Chondrocyte (in vitro differentiated cells): ENCODE results near the gene DLG2. TPM values are rescaled to one million over a fixed set of nuclear protein-coding genes. Genes with fewer than 3 reads are reported as not detected.

ENCODE experiments used
- DNase-seq: peaks from one replicate; pipeline ENCODE4 v3.0.0; 2021; ENCODE audit warnings: mixed read lengths, low spot score
- H3K27ac Mint-ChIP-seq: one replicate; pipeline ENCODE4 v1.8.0; 2021; ENCODE audit warnings: mild to moderate bottlenecking, moderate library complexity, mixed read lengths; ENCODE audit not compliant: unreplicated experiment
- H3K27me3 Mint-ChIP-seq: 2 replicates; pipeline ENCODE4 v1.8.0; 2021; ENCODE audit warnings: low read depth, mixed read lengths
- H3K36me3 Mint-ChIP-seq: 2 replicates; pipeline ENCODE4 v1.8.0; 2021; ENCODE audit warnings: low read depth, mixed read lengths
- H3K4me1 Mint-ChIP-seq: 2 replicates; pipeline ENCODE4 v1.8.0; 2021; ENCODE audit warnings: low read depth, mild to moderate bottlenecking, mixed read lengths
- H3K4me3 Mint-ChIP-seq: one replicate; pipeline ENCODE4 v1.8.0; 2021; ENCODE audit warnings: mild to moderate bottlenecking, moderate library complexity, mixed read lengths; ENCODE audit not compliant: unreplicated experiment
- H3K9me3 Mint-ChIP-seq: 2 replicates; pipeline ENCODE4 v1.8.0; 2021; ENCODE audit warnings: low read depth, mixed read lengths
- total RNA-seq: library from RNA; stranded (reverse); gene quantifications from 3 replicates; pipeline ENCODE4 v1.2.1, GENCODE V29; 2021
- TF ChIP-seq, protein P1 (sequence below): fragments of 200-600 bp; sonication (generic); IDR thresholded peaks from 2 replicates; pipeline ENCODE4 v1.5.0; 2021; ENCODE audit warnings: antibody characterized with exemption, mild to moderate bottlenecking, moderate library complexity

The DLG2 gene
- total RNA-seq, 1 donor from 2014 or later, result 1.3 TPM

DNA sequence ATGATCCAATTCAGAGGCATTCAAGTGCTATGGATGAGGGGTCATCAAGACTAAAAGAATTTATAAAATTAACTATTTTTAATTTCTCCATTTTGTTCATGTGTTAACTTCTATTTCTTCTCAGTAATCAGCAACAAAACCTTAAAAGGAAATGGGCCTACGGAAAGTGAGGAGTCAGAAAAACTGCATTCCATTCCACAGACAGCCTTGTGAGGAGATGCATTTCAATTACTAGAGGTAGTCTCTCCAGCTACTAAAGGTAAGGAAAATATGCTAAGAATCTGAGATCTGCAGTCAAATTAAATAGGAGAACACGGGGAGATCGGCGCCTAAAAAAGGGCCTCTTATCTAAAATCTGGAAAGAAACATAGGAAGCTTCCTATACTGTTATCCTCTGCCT, 661.7 kb downstream of the DLG2 start:
- no peak overlapping the region for H3K27ac Mint-ChIP-seq
- H3K27me3 Mint-ChIP-seq, result peaks cover 16% of the 10 kb centered on the region
- DNase-seq, result no peak
- TF ChIP-seq, protein P1, sequence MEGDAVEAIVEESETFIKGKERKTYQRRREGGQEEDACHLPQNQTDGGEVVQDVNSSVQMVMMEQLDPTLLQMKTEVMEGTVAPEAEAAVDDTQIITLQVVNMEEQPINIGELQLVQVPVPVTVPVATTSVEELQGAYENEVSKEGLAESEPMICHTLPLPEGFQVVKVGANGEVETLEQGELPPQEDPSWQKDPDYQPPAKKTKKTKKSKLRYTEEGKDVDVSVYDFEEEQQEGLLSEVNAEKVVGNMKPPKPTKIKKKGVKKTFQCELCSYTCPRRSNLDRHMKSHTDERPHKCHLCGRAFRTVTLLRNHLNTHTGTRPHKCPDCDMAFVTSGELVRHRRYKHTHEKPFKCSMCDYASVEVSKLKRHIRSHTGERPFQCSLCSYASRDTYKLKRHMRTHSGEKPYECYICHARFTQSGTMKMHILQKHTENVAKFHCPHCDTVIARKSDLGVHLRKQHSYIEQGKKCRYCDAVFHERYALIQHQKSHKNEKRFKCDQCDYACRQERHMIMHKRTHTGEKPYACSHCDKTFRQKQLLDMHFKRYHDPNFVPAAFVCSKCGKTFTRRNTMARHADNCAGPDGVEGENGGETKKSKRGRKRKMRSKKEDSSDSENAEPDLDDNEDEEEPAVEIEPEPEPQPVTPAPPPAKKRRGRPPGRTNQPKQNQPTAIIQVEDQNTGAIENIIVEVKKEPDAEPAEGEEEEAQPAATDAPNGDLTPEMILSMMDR, result no peak
- H3K4me1 Mint-ChIP-seq, result no peaks in the 10 kb centered on the region
- no peak overlapping the region for H3K4me3 Mint-ChIP-seq
- H3K36me3 Mint-ChIP-seq, result no peaks in the 10 kb centered on the region
- no peaks in the 10 kb centered on the region for H3K9me3 Mint-ChIP-seq

DNA sequence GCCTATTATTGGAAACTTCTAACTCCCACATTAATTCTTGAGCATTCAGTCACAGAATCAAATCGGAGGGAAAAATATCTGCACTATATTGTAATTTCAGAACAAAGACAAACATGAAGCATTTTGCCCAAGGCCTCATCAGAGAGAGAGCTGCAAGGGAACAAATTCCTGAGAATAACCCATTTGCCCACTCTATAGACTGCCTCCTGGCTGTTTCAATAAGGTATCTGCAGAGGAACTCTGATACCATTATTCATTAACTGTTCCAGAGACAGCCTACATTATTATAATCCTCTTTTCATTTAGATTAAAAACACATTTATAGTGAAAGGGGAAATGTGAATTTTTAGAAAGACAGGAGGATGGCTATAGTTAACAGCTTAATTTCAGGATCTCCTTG, 663.9 kb downstream of the DLG2 start:
- no peak for DNase-seq
- TF ChIP-seq, protein P1, result no peak
- no peaks in the 10 kb centered on the region for H3K9me3 Mint-ChIP-seq
- H3K4me3 Mint-ChIP-seq, result no peak overlapping the region
- H3K27me3 Mint-ChIP-seq, result peaks cover 13% of the 10 kb centered on the region
- H3K36me3 Mint-ChIP-seq, result no peaks in the 10 kb centered on the region
- H3K27ac Mint-ChIP-seq, result no peak overlapping the region
- no peaks in the 10 kb centered on the region for H3K4me1 Mint-ChIP-seq

GRCh38 chr11:84962018-84962417, 665.1 kb downstream of the DLG2 start:
- H3K27ac Mint-ChIP-seq, result no peak overlapping the region
- no peaks in the 10 kb centered on the region for H3K4me1 Mint-ChIP-seq
- H3K4me3 Mint-ChIP-seq, result no peak overlapping the region
- H3K9me3 Mint-ChIP-seq, result no peaks in the 10 kb centered on the region
- peaks cover 12% of the 10 kb centered on the region for H3K27me3 Mint-ChIP-seq
- no peaks in the 10 kb centered on the region for H3K36me3 Mint-ChIP-seq
- TF ChIP-seq, protein P1, result no peak
- no peak for DNase-seq

- TF ChIP-seq, protein P1, result no peak
These were observed 668.8 kb downstream of the DLG2 start for GRCh38 chr11:84958295-84958694.

GRCh38 chr11:84950569-84951270, 676.4 kb downstream of the DLG2 start:
- DNase-seq, result no peak
- Mint-ChIP-seq H3K27me3 (no peaks in the 10 kb centered on the region), H3K9me3 (no peaks in the 10 kb centered on the region), H3K4me3 (no peak overlapping the region), H3K4me1 (peaks cover 6% of the 10 kb centered on the region), H3K27ac (no peak overlapping the region), H3K36me3 (no peaks in the 10 kb centered on the region)
- TF ChIP-seq, protein P1, result no peak

More at GRCh38 chr11:84958295-84958694, 668.8 kb downstream of the DLG2 start:
- H3K27ac Mint-ChIP-seq, result no peak overlapping the region
- peaks cover 5% of the 10 kb centered on the region for H3K27me3 Mint-ChIP-seq
- no peak for DNase-seq
- H3K4me3 Mint-ChIP-seq, result no peak overlapping the region
- no peaks in the 10 kb centered on the region for H3K9me3 Mint-ChIP-seq
- no peaks in the 10 kb centered on the region for H3K36me3 Mint-ChIP-seq
- no peaks in the 10 kb centered on the region for H3K4me1 Mint-ChIP-seq
